Erythroblast (primary cell): ENCODE data around the gene CCM2L.

ENCODE experiments used
- GATA1 ChIP-seq: IDR thresholded peaks from 2 replicates; pipeline ENCODE4 v1.6.1; 2011; ENCODE audit warnings: low read depth, mild to moderate bottlenecking, control low read depth, low read length, moderate library complexity
- POLR2A ChIP-seq: IDR thresholded peaks from 2 replicates; pipeline ENCODE4 v1.6.1; 2011; ENCODE audit warnings: mild to moderate bottlenecking, low read length

DNA sequence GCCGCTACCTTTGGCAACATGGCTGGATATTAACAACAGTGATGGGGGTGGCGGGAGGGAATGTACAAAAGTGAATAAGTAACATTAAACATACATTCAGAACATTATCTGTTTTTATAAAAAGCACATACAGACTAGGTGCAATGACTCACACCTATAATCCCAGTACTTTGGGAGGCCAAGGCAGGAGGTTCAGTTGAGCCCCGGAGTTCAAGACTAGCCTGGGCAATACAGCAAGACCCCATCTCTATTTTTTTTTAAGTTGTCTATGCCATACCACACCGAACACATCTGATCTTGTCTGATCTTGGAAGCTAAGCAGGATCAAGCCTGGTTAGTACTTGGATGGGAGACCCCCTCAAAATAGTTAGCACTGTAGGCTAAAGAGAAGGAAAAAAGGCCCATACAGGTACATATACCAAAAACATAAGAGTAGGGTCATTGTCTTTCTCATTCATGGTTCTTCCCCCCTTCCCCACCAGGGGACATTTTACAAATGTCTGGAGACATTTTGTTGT, 40.1 kb downstream of the CCM2L start:
- no peak for TF ChIP-seq POLR2A
- no peak for TF ChIP-seq GATA1
